Mesothelial cell of epicardium (in vitro differentiated cells): ENCODE measurements around the gene TSEN54. TPM values are rescaled to one million over a fixed set of nuclear protein-coding genes. Genes with fewer than 3 reads are reported as not detected.

Experiments used
- DNase-seq, 2 experiments: peaks; one replicate each; pipeline ENCODE4 v3.0.0; 2021; ENCODE audit warnings: low spot score in 2 of 2; ENCODE audit not compliant: unreplicated experiment in 2 of 2
- H3K27ac Mint-ChIP-seq: 2 replicates; pipeline ENCODE4 v1.8.0; 2021; ENCODE audit warnings: mixed read lengths
- H3K27me3 Mint-ChIP-seq: 2 replicates; pipeline ENCODE4 v1.8.0; 2021; ENCODE audit warnings: low read depth, mixed read lengths
- H3K36me3 Mint-ChIP-seq: 2 replicates; pipeline ENCODE4 v1.8.0; 2021; ENCODE audit warnings: mixed read lengths
- H3K4me1 Mint-ChIP-seq: 2 replicates; pipeline ENCODE4 v1.8.0; 2021; ENCODE audit warnings: mixed read lengths
- H3K4me3 Mint-ChIP-seq: 2 replicates; pipeline ENCODE4 v1.8.0; 2021; ENCODE audit warnings: mild to moderate bottlenecking, moderate library complexity, mixed read lengths
- H3K9me3 Mint-ChIP-seq: 2 replicates; pipeline ENCODE4 v1.8.0; 2021; ENCODE audit warnings: mixed read lengths
- CTCF ChIP-seq: fragments of 200-600 bp; sonication (generic); IDR thresholded peaks from one replicate; pipeline ENCODE4 v1.5.0; 2021; ENCODE audit warnings: antibody characterized with exemption; ENCODE audit not compliant: unreplicated experiment
- total RNA-seq: library from RNA; stranded (reverse); gene quantifications from 3 replicates; pipeline ENCODE4 v1.2.1, GENCODE V29; 2021

TSEN54 gene
- total RNA-seq, 1 donor from 2014 or later = 31.8 TPM

GRCh38 chr17:75509528-75510258 is 6.6 kb upstream of the TSEN54 start:
- DNase-seq = no peak
- no peak overlapping the region for H3K4me3 Mint-ChIP-seq
- H3K27ac Mint-ChIP-seq = no peak overlapping the region
- TF ChIP-seq CTCF = no peak
- H3K36me3 Mint-ChIP-seq = peaks cover 8% of the 10 kb centered on the region
- H3K27me3 Mint-ChIP-seq = no peaks in the 10 kb centered on the region
- H3K9me3 Mint-ChIP-seq = no peaks in the 10 kb centered on the region
- peaks cover 40% of the 10 kb centered on the region for H3K4me1 Mint-ChIP-seq

- DNase-seq = no peak
- H3K27ac Mint-ChIP-seq = no peak overlapping the region
- H3K4me1 Mint-ChIP-seq = peaks cover 40% of the 10 kb centered on the region
- no peaks in the 10 kb centered on the region for H3K36me3 Mint-ChIP-seq
- no peak overlapping the region for H3K4me3 Mint-ChIP-seq
- no peaks in the 10 kb centered on the region for H3K27me3 Mint-ChIP-seq
- no peaks in the 10 kb centered on the region for H3K9me3 Mint-ChIP-seq
- TF ChIP-seq CTCF = no peak
Measured at GRCh38 chr17:75511270-75511609, 5.1 kb upstream of the TSEN54 start.

- no peak overlapping the region for H3K27ac Mint-ChIP-seq
- no peak overlapping the region for H3K4me3 Mint-ChIP-seq
Measured at GRCh38 chr17:75511610-75512575, 4.4 kb upstream of the TSEN54 start.

GRCh38 chr17:75512926-75513640 is 3.2 kb upstream of the TSEN54 start:
- H3K27me3 Mint-ChIP-seq = no peaks in the 10 kb centered on the region
- DNase-seq = no peak
- no peaks in the 10 kb centered on the region for H3K9me3 Mint-ChIP-seq
- peak overlapping the region; percentile 84 for H3K4me3 Mint-ChIP-seq
- peak overlapping the region; percentile 39 for H3K27ac Mint-ChIP-seq
- H3K4me1 Mint-ChIP-seq = peaks cover 52% of the 10 kb centered on the region
- no peaks in the 10 kb centered on the region for H3K36me3 Mint-ChIP-seq
- no peak for TF ChIP-seq CTCF

More at GRCh38 chr17:75511610-75512575, 4.4 kb upstream of the TSEN54 start:
- Mint-ChIP-seq H3K4me1 (peaks cover 41% of the 10 kb centered on the region), H3K9me3 (no peaks in the 10 kb centered on the region), H3K36me3 (no peaks in the 10 kb centered on the region), H3K27me3 (no peaks in the 10 kb centered on the region)
- TF ChIP-seq CTCF = no peak
- DNase-seq = no peak

GRCh38 chr17:75513641-75514000 is 2.7 kb upstream of the TSEN54 start:
- Mint-ChIP-seq H3K9me3 (no peaks in the 10 kb centered on the region), H3K27ac (no peak overlapping the region), H3K4me3 (peak overlapping the region; percentile 84), H3K4me1 (peaks cover 49% of the 10 kb centered on the region), H3K36me3 (peaks cover 1% of the 10 kb centered on the region), H3K27me3 (no peaks in the 10 kb centered on the region)
- no peak for TF ChIP-seq CTCF
- DNase-seq = no peak
